GM12878 (cell line): ENCODE results near the gene VPS54. TPM values are rescaled to one million over a fixed set of nuclear protein-coding genes. Genes with fewer than 3 reads are reported as not detected.

ENCODE experiments used
- ATAC-seq: fragments of 200-7000 bp; cut with Tn5 transposase; 3 replicates; pipeline ENCODE4 v1.9.1; 2020; ENCODE audit warnings: mild to moderate bottlenecking, moderate library complexity
- BruUV-seq: library from RNA; stranded (reverse); fragments of 400-500 nt; replicated peaks from 2 replicates; lab custom pipeline; 2021; lab: Mats Ljungman, UMichigan
- CTCF ChIA-PET: fragments of 300-600 bp; sonication (Branson Sonifier 250); formaldehyde crosslinking; extraction: SDS; loops from one replicate; lab custom pipeline; 2021; ENCODE audit warnings: inconsistent platforms; lab: Yijun Ruan, JAX
- POLR2A ChIA-PET: fragments of 350-600 bp; formaldehyde crosslinking; extraction: SDS; loops from one replicate; lab custom pipeline; 2021; ENCODE audit warnings: inconsistent platforms; lab: Charles Lee
- RAD21 ChIA-PET: fragments of 300-600 bp; sonication (Branson Sonifier 250); formaldehyde crosslinking; loops from one replicate; lab custom pipeline; 2023; ENCODE audit warnings: antibody characterized with exemption; ENCODE audit not compliant: unreplicated experiment; lab: Charles Lee
- SMC1A ChIA-PET: fragments of 300-600 bp; sonication (Branson Sonifier 250); formaldehyde crosslinking; loops from one replicate; lab custom pipeline; 2023; ENCODE audit not compliant: unreplicated experiment, uncharacterized antibody; lab: Charles Lee
- DNase-seq: peaks from one replicate; pipeline ENCODE4 v3.0.0-alpha.2; 2011; ENCODE audit warnings: low read depth, low spot score
- FAIRE-seq: peaks from 3 replicates; lab custom pipeline; 2011; peaks lifted over from hg19 to GRCh38; lab: Jason Lieb, UNC
- H2AFZ ChIP-seq: 2 replicates; pipeline ENCODE4 v1.6.0; 2011; ENCODE audit warnings: low read depth, low read length, control low read depth; ENCODE audit not compliant: control insufficient read depth
- H3K27ac ChIP-seq: 2 replicates; pipeline ENCODE4 v1.5.1; 2011; ENCODE audit warnings: control low read depth; ENCODE audit not compliant: control insufficient read depth, insufficient read depth
- H3K27me3 ChIP-seq, 2 experiments: replicated peaks in 1 of 2; 2 replicates each; pipeline versions ENCODE4 v1.6.0 to v1.6.1; 2011; ENCODE audit warnings: low read length in 1 of 2; ENCODE audit not compliant: control insufficient read depth in 2 of 2, insufficient read depth in 2 of 2
- H3K36me3 ChIP-seq, 2 experiments: 2 replicates each; pipeline ENCODE4 v1.5.1; 2011; ENCODE audit warnings: low read length in 1 of 2; ENCODE audit not compliant: control insufficient read depth in 2 of 2, insufficient read depth in 2 of 2
- H3K4me1 ChIP-seq: 2 replicates; pipeline ENCODE4 v1.6.1; 2011; ENCODE audit warnings: mild to moderate bottlenecking, low read length, moderate library complexity, mixed read lengths; ENCODE audit not compliant: control insufficient read depth, insufficient read depth
- H3K4me2 ChIP-seq: 2 replicates; pipeline ENCODE4 v1.6.0; 2011; ENCODE audit warnings: control low read depth; ENCODE audit not compliant: control insufficient read depth, insufficient read depth
- H3K4me3 ChIP-seq: fragments of 200-600 bp; sonication (generic); 2 replicates; pipeline ENCODE4 v1.5.1; 2016
- H3K79me2 ChIP-seq: 2 replicates; pipeline ENCODE4 v1.6.0; 2011; ENCODE audit warnings: low read length; ENCODE audit not compliant: control insufficient read depth, insufficient read depth
- H3K9ac ChIP-seq: 2 replicates; pipeline ENCODE4 v1.8.0; 2011; ENCODE audit warnings: low read length, control low read depth, mixed read lengths; ENCODE audit not compliant: control insufficient read depth, insufficient read depth
- H3K9me3 ChIP-seq: replicated peaks from 3 replicates; pipeline ENCODE4 v1.5.1; 2011; ENCODE audit warnings: mild to moderate bottlenecking, low read length; ENCODE audit not compliant: control insufficient read depth, insufficient read depth
- H4K20me1 ChIP-seq: 2 replicates; pipeline ENCODE4 v1.6.0; 2011; ENCODE audit not compliant: control insufficient read depth, insufficient read depth
- CEBPB ChIP-seq, 2 experiments: fragments of 150-350 bp in 1 of 2; IDR thresholded peaks; 2 replicates each; pipeline ENCODE4 v1.6.1; 2012 to 2014; ENCODE audit warnings: low read depth in 2 of 2, low read length in 2 of 2, borderline replicate concordance in 1 of 2, inconsistent platforms in 1 of 2
- GABPA ChIP-seq: IDR thresholded peaks from 2 replicates; pipeline ENCODE4 v1.6.1; 2014; ENCODE audit warnings: antibody characterized with exemption, low read depth, mild to moderate bottlenecking, inconsistent platforms
- RUNX3 ChIP-seq: IDR thresholded peaks from 2 replicates; pipeline ENCODE4 v1.6.1; 2012; ENCODE audit warnings: low read length, inconsistent platforms
- SPI1 ChIP-seq: IDR thresholded peaks from 2 replicates; pipeline ENCODE4 v1.6.1; 2011; ENCODE audit warnings: low read depth, mild to moderate bottlenecking, low read length, moderate library complexity, borderline replicate concordance; ENCODE audit not compliant: insufficient read depth
- WGBS: methylation state at CpG from one replicate; pipeline ENCODE4 v1.1.6; 2016; ENCODE audit warnings: low lambda C conversion rate; ENCODE audit not compliant: insufficient replicate concordance, insufficient coverage; ENCODE audit errors: missing lambda C conversion rate; 5-methylcytosine and 5-hydroxymethylcytosine counted together
- in situ Hi-C: fragments of 300-500 bp; cut with MboI; formaldehyde crosslinking; loops from 9 replicates; pipeline ENCODE4 v1.14.3; 2018; ENCODE audit warnings: mixed read lengths
- intact Hi-C: fragments of 100-400 bp; cut with micrococcal nuclease; formaldehyde crosslinking; loops from one replicate; pipeline ENCODE4 v1.14.2; 2022; ENCODE audit not compliant: unreplicated experiment
- polyA plus RNA-seq, 11 experiments: library from polyadenylated mRNA; depleted of rRNA in 4 of 11; unstranded in 6 of 11; stranded (reverse) in 5 of 11; fragments of >200 nt; fragmentation: Nextera tagmentation in 4 of 11; fragmentation: Illumina TruSeq in 1 of 11; extraction: Ambion mirVana in 4 of 11; extraction: Trizol in 1 of 11; gene quantifications; 1 replicate in 1 of 11; 2 replicates in 10 of 11; pipeline versions ENCODE4 v1.2.1 to v1.2.3, GENCODE V29; 2011 to 2016; ENCODE audit warnings: inconsistent platforms in 2 of 11, missing spikeins in 2 of 11, low read depth in 1 of 11
- total RNA-seq, 4 experiments: library from RNA; depleted of rRNA in 3 of 4; stranded (reverse); fragments of >200 nt in 3 of 4; fragmentation: Illumina TruSeq in 1 of 4; extraction: Trizol in 1 of 4; gene quantifications; 2 replicates each; pipeline versions ENCODE4 v1.2.1 to v1.2.3, GENCODE V29; 2013 to 2021
- TF ChIP-seq, protein P1 (sequence below): fragments of 450-650 bp; formaldehyde crosslinking; IDR thresholded peaks from 2 replicates; pipeline ENCODE4 v1.5.0; 2022; ENCODE audit warnings: mild to moderate bottlenecking, missing genetic modification characterization

Gene VPS54
- total and polyA plus RNA-seq, 10 of the 15 experiments (the other 5 are each of a cell fraction or from before 2014, with no cell fraction given): 1.6 to 16.2 (median 9.3) TPM

DNA sequence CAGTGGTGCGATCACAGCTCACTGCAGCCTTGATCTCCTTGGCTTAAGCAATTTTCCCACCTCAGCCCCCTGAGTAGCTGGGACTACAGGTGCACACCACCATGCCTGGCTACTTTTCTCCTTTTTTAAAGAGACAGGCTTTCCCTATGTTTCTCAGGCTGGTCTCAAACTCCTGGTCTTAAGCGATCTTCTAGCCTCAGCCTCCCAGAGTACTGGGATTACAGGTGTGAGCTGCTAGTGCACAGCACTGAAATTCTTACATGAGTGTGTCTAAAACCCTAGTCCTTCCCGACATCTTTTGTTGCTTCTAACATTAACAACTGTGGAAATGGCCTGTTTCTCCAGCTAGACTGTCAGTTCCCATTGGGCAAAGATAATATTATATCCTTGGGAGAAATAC lies 174.6 kb downstream of the VPS54 start:
- DNase-seq: no peak
- Histone ChIP-seq H3K36me3 (no peaks in the 10 kb centered on the region), H3K9ac (no peak overlapping the region), H3K27me3 (no peaks in the 10 kb centered on the region), H3K4me3 (no peak overlapping the region; the same call in 1 of the 2 replicates), H3K27ac (no peak overlapping the region), H3K4me1 (no peaks in the 10 kb centered on the region), H3K79me2 (peaks cover 77% of the 10 kb centered on the region), H2AFZ (no peak overlapping the region), H3K9me3 (peaks cover 4% of the 10 kb centered on the region; the same call in 2 of the 3 replicates), H4K20me1 (0 out of 2 replicates have a peak, but pooled peaks cover 2% of the 10 kb centered on the region), H3K4me2 (peak overlapping the region; percentile 12; the same call in 1 of the 2 replicates)
- no peak for TF ChIP-seq SPI1
- TF ChIP-seq CEBPB (IDR thresholded peaks at IDR 0.05; ENCODE audit: borderline replicate concordance in 1 of 2, low read depth in 2 of 2, low read length in 2 of 2): no peak
- TF ChIP-seq RUNX3: no peak
- TF ChIP-seq GABPA: no peak
- TF ChIP-seq, protein P1, sequence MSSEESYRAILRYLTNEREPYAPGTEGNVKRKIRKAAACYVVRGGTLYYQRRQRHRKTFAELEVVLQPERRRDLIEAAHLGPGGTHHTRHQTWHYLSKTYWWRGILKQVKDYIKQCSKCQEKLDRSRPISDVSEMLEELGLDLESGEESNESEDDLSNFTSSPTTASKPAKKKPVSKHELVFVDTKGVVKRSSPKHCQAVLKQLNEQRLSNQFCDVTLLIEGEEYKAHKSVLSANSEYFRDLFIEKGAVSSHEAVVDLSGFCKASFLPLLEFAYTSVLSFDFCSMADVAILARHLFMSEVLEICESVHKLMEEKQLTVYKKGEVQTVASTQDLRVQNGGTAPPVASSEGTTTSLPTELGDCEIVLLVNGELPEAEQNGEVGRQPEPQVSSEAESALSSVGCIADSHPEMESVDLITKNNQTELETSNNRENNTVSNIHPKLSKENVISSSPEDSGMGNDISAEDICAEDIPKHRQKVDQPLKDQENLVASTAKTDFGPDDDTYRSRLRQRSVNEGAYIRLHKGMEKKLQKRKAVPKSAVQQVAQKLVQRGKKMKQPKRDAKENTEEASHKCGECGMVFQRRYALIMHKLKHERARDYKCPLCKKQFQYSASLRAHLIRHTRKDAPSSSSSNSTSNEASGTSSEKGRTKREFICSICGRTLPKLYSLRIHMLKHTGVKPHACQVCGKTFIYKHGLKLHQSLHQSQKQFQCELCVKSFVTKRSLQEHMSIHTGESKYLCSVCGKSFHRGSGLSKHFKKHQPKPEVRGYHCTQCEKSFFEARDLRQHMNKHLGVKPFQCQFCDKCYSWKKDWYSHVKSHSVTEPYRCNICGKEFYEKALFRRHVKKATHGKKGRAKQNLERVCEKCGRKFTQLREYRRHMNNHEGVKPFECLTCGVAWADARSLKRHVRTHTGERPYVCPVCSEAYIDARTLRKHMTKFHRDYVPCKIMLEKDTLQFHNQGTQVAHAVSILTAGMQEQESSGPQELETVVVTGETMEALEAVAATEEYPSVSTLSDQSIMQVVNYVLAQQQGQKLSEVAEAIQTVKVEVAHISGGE (CRISPR knock-in tag): no peak
- POLR2A ChIA-PET: no interaction called here
- 100% methylated on average over 3 of the region's 3 CpGs for WGBS
- BruUV-seq: no TSS peak
- no peak for ATAC-seq
- RAD21 ChIA-PET: interaction anchor here (0.8 to 2.4 kb wide), 5 partner anchors 11 to 169 kb away, joined by 3 to 9 read pairs (median 4); no protein-coding TSS in a partner anchor
- in situ Hi-C loops: no loop called here
- no peak for FAIRE-seq
- CTCF ChIA-PET: interaction anchor here (0.6 to 4.0 kb wide), 8 partner anchors 8 to 613 kb away, joined by 3 to 36 read pairs (median 3); no protein-coding TSS in a partner anchor
- SMC1A ChIA-PET: interaction anchor here (1.3 to 7.6 kb wide), 4 partner anchors 9 to 257 kb away, joined by 3 to 90 read pairs (median 34); partner anchors contain the start of gene WDPCP
- intact Hi-C loops: loop anchor here (5.0 kb wide), 1 partner anchor 257 kb away; the partner anchor contains the start of genes MDH1 and WDPCP
